Thymus (tissue), 11 donors: Measurements from ENCODE around the gene OR13J1. TPM values are rescaled to one million over a fixed set of nuclear protein-coding genes. Genes with fewer than 3 reads are reported as not detected.
A peak's percentile ranks its signal among the peaks of the same experiment; 100 is the strongest.

ENCODE experiments used
- DNase-seq, 9 donors: peaks; one replicate each; pipeline ENCODE4 v3.0.0-alpha.2; 2013; ENCODE audit warnings: low spot score in 9 of 9, low read depth in 6 of 9, missing footprints in 1 of 9
- H3K27ac ChIP-seq, 2 donors: one replicate each; pipeline ENCODE4 v1.5.1; 2013; ENCODE audit warnings: control low read depth in 1 of 2, low read depth in 1 of 2, low read length in 1 of 2, mild to moderate bottlenecking in 1 of 2, moderate library complexity in 1 of 2
- H3K27me3 ChIP-seq, 2 donors: one replicate each; pipeline ENCODE4 v1.5.1; 2013; ENCODE audit warnings: low read length in 1 of 2; ENCODE audit not compliant: control insufficient read depth in 2 of 2, insufficient read depth in 1 of 2
- H3K36me3 ChIP-seq, 2 donors: one replicate each; pipeline ENCODE4 v1.5.1; 2013; ENCODE audit warnings: low read length in 1 of 2, mild to moderate bottlenecking in 1 of 2, moderate library complexity in 1 of 2; ENCODE audit not compliant: control insufficient read depth in 2 of 2, insufficient read depth in 2 of 2
- H3K4me1 ChIP-seq, 2 donors: one replicate each; pipeline ENCODE4 v1.5.1; 2013; ENCODE audit warnings: low read length in 2 of 2; ENCODE audit not compliant: control insufficient read depth in 2 of 2, insufficient read depth in 2 of 2
- H3K4me3 ChIP-seq, 2 donors: one replicate each; pipeline ENCODE4 v1.5.1; 2013; ENCODE audit warnings: low read length in 2 of 2, control low read depth in 1 of 2, mild to moderate bottlenecking in 1 of 2
- H3K9me3 ChIP-seq, 2 donors: one replicate each; pipeline ENCODE4 v1.5.1; 2013; ENCODE audit warnings: low read length in 1 of 2, mild to moderate bottlenecking in 1 of 2; ENCODE audit not compliant: control insufficient read depth in 2 of 2, insufficient read depth in 1 of 2
- WGBS: extraction: QIAGEN DNeasy Blood & Tissue Kit; methylation state at CpG from one replicate; pipeline ENCODE4 v1.1.7; 2013; 5-methylcytosine and 5-hydroxymethylcytosine counted together
- polyA plus RNA-seq: library from polyadenylated mRNA; stranded (reverse); fragments of 200-250 nt; gene quantifications from one replicate; pipeline ENCODE4 v1.2.3, GENCODE V29; 2013
- total RNA-seq: library from RNA; stranded (reverse); fragments of 120-200 nt; gene quantifications from one replicate; pipeline ENCODE4 v1.2.4, GENCODE V29; 2013
- donor health status: healthy.

The OR13J1 gene
- total and polyA plus RNA-seq, 2 donors, result not detected

DNA sequence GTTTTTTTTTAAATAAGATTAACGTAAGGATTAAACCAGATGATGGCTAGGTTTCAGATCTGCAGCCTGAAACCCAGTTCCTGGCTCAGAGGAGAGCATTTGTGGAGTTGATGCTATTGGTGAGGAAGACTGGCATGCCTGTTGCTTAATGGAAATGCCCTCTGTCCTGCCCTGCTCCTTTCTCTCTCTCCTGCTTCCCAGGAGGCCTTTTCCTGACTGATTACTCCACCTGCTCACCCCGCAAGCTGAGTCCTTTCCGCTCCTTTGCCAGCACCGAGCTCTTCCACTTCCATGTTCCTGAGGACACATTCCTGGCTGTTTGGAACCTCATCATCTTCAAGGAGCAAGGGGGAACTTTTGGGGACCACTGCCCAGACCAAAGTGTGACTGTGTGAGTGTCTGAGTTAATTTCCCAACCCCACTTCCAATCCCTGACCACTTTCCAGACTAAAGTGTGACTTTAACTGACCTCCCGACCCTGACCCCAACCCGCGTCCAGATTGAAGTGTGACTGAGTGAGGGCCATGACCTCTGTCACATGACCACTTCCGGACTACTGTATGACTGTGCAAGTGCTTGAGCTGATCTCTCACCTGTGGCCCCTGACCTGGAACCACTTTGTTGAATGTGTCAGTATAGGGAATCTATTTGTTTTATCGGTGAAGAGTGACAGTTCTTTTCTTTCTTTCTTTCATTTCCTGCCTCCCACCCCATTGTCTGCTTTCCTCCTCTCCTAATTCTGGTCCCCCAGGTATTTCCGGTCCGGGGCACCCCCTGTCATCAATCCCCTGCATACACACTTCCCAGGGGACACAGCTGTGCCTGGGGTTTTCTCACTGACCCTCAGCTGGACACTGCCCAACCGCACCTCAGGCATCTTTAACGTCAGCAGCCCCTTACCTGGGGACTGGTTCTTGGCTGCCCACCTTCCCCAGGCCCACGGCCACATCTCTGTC, 35.7 kb downstream of the OR13J1 start:
- 95% methylated on average over 14 of the region's 14 CpGs for WGBS
- Histone ChIP-seq H3K4me3 (no peak overlapping the region), H3K36me3 (no peaks in the 10 kb centered on the region), H3K9me3 (no peaks in the 10 kb centered on the region), H3K27ac (peak overlapping the region in 1 of 2 donors; percentile 63), H3K4me1 (peaks cover 9 to 28% of the 10 kb centered on the region in 2 donors), H3K27me3 (no peaks in the 10 kb centered on the region)
- DNase-seq, result no peak

- 84% methylated on average over 5 of the region's 5 CpGs for WGBS
- H3K27ac ChIP-seq, result no peak overlapping the region
- no peaks in the 10 kb centered on the region for H3K9me3 ChIP-seq
- no peaks in the 10 kb centered on the region for H3K36me3 ChIP-seq
- no peaks in the 10 kb centered on the region for H3K27me3 ChIP-seq
- no peak overlapping the region for H3K4me3 ChIP-seq
- H3K4me1 ChIP-seq, result peaks cover 10 to 37% of the 10 kb centered on the region in 2 donors
- no peak for DNase-seq
These were observed 37.4 kb downstream of the OR13J1 start for GRCh38 chr9:35832814-35833213.

GRCh38 chr9:35831040-35831439, 39.2 kb downstream of the OR13J1 start:
- no peak for DNase-seq
- Histone ChIP-seq H3K4me1 (peaks cover 10 to 42% of the 10 kb centered on the region in 2 donors), H3K9me3 (no peaks in the 10 kb centered on the region), H3K27me3 (no peaks in the 10 kb centered on the region), H3K27ac (no peak overlapping the region), H3K4me3 (no peak overlapping the region), H3K36me3 (no peaks in the 10 kb centered on the region)
- 96% methylated on average over 4 of the region's 4 CpGs for WGBS

DNA sequence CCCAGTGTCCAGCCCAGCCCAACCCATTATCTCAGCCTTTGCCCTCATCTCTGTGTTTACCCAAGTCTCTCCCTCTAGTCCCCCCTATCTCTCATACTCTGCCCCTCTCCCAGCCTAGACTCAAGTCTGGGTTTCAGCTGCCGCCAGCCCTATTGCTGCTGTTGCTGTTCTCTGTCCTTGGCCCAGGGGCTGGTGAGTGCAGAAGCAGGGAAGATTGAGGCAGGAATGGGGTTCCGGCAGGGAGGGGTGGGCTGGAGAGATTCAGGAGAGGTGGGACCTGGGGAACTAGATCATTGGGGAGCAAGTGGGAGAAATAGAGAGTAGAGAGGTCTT, 40.5 kb downstream of the OR13J1 start:
- Histone ChIP-seq H3K9me3 (no peaks in the 10 kb centered on the region), H3K4me3 (peak overlapping the region; percentile 60 to 68), H3K4me1 (peaks cover 13 to 40% of the 10 kb centered on the region in 2 donors), H3K36me3 (no peaks in the 10 kb centered on the region), H3K27ac (peak overlapping the region; percentile 7 to 54), H3K27me3 (no peaks in the 10 kb centered on the region)
- WGBS, result 93% methylated on average over 2 of the region's 2 CpGs
- no peak for DNase-seq

DNA sequence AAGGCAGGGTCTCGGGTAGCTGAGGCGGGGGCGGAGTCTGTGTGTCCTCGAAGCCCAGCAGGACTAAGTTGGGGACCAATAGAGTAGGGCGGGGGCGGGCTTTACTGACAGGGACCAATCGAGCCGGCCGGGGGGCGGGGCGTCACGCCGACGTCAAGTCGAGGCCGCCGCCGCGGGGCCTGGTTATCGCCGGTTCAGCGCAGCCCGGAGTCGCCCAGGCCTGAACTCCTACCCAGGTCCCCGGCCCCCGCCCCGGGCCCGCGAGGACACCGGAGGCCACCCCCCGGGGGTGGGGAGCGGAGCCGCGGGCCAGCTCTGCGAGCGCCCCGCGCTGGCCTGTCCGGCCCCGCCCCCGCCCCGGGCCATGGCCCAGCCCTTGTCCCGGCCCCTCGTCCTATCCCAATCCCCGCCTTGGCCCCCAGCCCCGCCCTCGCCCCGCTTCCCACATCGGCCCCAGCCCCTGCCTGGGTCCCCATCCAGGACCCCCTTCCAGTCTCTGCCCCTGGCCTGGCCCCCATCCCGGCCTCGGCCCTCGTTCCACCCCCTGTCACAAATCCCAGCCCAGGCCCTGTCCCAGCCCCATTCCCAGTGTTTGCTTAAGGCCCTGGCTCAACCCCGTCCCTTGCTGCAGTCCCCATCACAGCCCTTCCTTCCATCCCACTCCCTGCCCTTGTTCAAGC, 41.0 kb downstream of the OR13J1 start, which contains the start of gene TMEM8B:
TSS of gene TMEM8B (plus strand) at position 145 of the 680 bp plus-strand sequence. CDS start at position 365, 220 bp downstream.
- H3K9me3 ChIP-seq, result no peaks in the 10 kb centered on the region
- DNase-seq, result peak; percentile 73 to 97 (median 93)
- peak within 1 kb of the TSS; percentile 66 to 72 for H3K27ac ChIP-seq
- H3K36me3 ChIP-seq, result no peaks in the 10 kb centered on the region
- 2% methylated on average over 53 of the region's 53 CpGs for WGBS
- no peaks in the 10 kb centered on the region for H3K27me3 ChIP-seq
- H3K4me3 ChIP-seq, result peak within 1 kb of the TSS; percentile 60 to 68
- peaks cover 13 to 35% of the 10 kb centered on the region in 2 donors for H3K4me1 ChIP-seq

DNA sequence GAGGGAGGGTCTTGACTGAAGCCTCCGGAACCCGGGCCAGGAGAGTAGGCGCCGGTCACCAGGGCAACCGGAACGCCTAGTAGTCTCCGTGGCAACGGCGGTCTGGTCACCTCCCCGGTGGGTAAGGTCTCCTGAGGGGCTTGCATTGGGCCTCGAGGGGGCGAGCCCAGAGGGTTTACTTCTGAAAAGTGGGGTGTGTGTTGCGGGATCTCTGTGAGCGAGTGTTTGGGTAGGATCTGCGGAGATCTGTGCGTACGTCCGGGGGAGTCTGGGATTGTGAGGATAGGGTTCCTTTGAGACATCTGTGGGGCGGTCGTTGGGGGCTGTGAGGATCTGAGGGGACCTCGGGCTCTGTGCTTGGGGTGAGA, 41.5 kb downstream of the OR13J1 start, which contains the start of gene FAM221B:
TSS of gene FAM221B (minus strand) at position 17 of the 368 bp plus-strand sequence. CDS start 2,571 bp downstream, outside the sequence.
- H3K4me3 ChIP-seq, result peak within 1 kb of the TSS; percentile 60 to 68
- WGBS, result 1% methylated on average over 21 of the region's 21 CpGs
- no peaks in the 10 kb centered on the region for H3K27me3 ChIP-seq
- peak within 1 kb of the TSS; percentile 66 to 72 for H3K27ac ChIP-seq
- H3K4me1 ChIP-seq, result peaks cover 10 to 29% of the 10 kb centered on the region in 2 donors
- no peaks in the 10 kb centered on the region for H3K9me3 ChIP-seq
- no peaks in the 10 kb centered on the region for H3K36me3 ChIP-seq
- DNase-seq, result no peak

GRCh38 chr9:35827486-35827885, 42.7 kb downstream of the OR13J1 start:
- H3K4me1 ChIP-seq, result peaks cover 7 to 19% of the 10 kb centered on the region in 2 donors
- 96% methylated on average over 3 of the region's 3 CpGs for WGBS
- H3K27me3 ChIP-seq, result no peaks in the 10 kb centered on the region
- no peak overlapping the region for H3K4me3 ChIP-seq
- H3K9me3 ChIP-seq, result no peaks in the 10 kb centered on the region
- no peaks in the 10 kb centered on the region for H3K36me3 ChIP-seq
- no peak overlapping the region for H3K27ac ChIP-seq
- DNase-seq, result no peak

GRCh38 chr9:35826071-35826701, 44.0 kb downstream of the OR13J1 start:
- peak in 4 of 9 donors; percentile 49 to 80 (median 60) for DNase-seq
- 33% methylated on average over 4 of the region's 4 CpGs for WGBS
- no peak overlapping the region for H3K4me3 ChIP-seq
- H3K9me3 ChIP-seq, result no peaks in the 10 kb centered on the region
- H3K36me3 ChIP-seq, result no peaks in the 10 kb centered on the region
- H3K27me3 ChIP-seq, result no peaks in the 10 kb centered on the region
- H3K27ac ChIP-seq, result no peak overlapping the region
- H3K4me1 ChIP-seq, result peaks cover 7 to 19% of the 10 kb centered on the region in 2 donors
